GM18858 (cell line): ENCODE measurements around the gene CYB5R3.
"Not testable (repeated sequence)": the region's sequence is repeated elsewhere in the genome, so short reads cannot be mapped to it uniquely, and the experiment has no call there.

Experiments
- ATAC-seq: cut with Tn5 transposase; IDR thresholded peaks from one replicate; pipeline ENCODE4 v1.9.1; 2021; ENCODE audit not compliant: unreplicated experiment

CYB5R3 gene

DNA sequence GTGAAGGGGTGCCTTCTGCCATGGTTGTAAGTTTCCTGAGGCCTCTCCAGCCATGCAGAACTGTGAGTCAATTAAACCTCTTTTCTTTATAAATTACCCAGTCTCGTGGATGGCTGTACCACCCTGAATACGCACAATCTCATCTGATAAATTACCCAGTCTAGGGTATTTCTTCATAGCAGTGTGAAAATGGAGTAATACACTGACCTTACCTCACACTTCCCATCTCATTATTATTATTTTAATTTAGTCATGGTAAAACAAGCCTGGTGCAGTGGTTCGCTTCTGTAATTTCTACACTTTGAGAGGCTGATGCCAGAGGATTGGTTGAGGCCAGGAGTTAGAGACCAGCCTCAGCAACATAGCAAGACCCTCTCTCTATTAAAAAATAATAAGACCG is 30.5 kb upstream of the CYB5R3 start:
- no peak for ATAC-seq

DNA sequence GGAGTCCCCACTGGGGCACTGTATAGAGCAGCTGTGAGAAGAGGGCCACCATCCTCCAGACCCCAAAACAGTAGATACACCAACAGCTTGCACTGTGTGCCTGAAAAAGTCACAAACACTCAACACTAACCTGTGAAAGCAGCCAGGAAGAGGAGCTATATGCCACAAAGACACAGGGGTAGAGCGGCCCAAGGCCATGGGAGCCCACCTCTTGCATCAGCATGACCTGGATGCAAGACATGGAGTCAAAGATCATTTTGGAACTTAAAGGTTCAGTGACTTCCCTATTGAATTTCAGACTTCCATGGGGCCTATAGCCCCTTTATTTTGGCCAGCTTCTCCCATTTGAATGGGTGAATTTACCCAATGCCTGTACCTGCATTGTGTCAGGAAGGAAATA is 29.7 kb upstream of the CYB5R3 start:
- ATAC-seq = no peak

DNA sequence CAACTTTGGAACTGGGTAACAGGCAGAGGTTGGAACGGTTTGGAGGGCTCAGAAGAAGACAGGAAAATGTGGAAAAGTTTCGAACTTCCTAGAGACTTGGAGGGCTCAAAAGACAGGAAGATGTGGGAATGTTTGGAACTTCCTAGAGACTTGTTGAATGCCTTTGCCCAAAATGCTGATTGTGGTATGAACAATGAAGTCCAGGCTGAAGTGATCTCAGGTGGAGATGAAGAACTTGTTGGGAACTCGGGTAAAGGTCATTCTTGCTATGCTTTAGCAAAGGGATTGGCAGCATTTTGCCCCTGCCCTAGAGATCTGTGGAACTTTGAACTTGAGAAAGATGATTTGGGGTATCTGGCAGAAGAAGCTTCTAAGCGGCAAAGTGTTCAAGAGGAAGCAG is 28.7 kb upstream of the CYB5R3 start:
- ATAC-seq = not testable (repeated sequence)

DNA sequence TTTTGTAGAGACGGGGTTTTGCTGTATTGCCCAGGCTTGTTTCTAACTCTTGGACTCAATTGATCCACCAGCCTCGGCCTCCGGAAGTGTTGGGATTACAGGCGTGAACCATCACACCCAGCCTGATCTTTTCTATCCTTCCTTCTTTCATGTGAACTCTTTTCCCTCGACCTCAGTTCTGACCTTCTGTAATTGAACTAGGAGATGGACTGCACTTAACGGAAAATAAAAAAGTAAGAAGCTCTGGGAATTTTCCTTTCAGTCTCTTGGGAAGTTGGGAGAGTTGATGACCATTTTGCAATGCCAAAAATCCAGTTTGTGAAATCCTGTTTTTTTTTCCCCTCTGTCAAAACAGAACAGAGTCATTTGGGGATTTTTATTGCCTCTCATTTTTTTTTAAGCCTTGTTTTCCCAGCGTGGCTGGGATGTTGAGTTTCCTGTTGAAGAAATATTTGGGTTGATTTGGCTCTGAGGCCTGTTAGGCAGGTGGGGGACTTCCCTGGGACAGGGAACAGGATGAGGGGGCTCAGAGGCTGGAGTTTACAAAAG is 26.9 kb upstream of the CYB5R3 start:
- no peak for ATAC-seq

DNA sequence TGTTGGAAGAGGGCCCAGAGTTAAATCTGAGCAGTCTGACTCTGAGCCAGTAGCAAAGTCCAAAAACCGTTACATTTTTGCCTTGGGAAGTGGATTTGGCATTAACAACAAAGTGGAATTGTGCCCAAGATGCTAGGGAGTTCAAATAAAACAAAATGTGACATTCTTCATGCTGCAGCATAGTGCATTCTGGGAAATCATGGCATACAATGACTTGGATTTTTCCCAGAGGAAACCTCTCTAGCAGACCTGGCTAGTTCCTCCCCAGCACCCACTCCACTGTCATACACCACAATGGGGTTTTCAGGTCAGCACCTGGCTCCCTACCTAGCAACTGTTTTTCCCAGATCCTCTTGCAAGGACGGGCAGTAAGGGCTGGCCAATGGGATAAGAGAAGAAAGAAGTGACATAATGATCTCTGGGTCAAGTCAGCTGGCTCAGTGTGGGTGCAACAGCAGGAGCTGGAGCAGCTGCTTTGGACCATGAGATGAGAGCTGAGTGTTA is 24.8 kb upstream of the CYB5R3 start:
- ATAC-seq = no peak

DNA sequence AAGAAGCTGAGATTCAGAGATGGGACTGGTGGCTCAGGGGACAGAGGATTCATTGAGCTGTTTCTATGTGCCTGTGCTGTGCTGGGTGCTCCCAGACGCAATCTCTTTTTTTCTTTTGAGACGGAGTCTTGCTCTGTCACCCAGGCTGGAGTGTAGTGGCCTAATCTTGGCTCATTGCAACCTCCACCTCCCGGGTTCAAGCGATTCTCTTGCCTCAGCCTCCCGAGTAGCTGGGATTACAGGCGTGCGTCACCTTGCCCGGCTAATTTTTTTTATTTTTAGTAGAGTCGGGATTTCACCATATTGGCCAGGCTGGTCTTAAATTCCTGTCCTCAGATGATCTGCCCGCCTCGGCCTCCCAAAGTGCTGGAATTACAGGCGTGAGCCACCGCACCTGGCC is 23.9 kb upstream of the CYB5R3 start:
- not testable (repeated sequence) for ATAC-seq

DNA sequence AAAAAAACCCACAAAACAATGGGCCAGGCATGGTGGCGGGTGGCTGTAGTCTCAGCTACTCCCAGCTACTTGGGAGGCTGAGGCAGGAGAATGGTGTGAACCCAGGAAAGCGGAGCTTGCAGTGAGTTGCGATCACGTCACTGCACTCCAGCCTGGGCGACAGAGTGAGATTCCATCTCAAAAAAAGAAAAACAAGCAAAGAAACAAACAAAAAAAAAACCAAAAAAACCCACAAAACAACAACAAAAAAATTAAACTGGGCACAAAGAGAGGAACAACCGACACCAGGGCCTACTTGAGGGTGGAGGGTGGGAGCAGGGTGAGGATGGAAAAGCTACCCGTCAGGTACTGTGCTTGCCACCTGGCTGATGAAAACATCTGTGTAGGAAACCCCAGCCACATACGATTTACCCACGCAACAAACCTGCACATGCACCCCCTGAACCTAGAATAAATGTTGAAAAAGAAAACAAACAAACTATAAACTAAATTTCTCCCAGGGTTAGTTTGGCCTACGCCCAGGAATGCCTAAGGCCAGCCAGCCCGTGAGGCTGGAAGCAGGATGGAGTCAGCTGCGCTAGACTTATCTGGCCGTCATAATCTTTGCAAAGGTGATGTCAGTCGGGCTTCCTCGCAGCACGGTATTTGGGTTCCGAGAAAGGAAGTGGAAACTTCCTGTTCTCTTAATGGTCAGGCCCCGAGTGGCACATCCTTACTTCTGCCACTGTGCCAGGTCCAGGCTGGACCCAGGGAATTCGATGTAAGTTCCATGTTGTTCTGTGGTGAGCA is 21.9 kb upstream of the CYB5R3 start:
- ATAC-seq = no peak

DNA sequence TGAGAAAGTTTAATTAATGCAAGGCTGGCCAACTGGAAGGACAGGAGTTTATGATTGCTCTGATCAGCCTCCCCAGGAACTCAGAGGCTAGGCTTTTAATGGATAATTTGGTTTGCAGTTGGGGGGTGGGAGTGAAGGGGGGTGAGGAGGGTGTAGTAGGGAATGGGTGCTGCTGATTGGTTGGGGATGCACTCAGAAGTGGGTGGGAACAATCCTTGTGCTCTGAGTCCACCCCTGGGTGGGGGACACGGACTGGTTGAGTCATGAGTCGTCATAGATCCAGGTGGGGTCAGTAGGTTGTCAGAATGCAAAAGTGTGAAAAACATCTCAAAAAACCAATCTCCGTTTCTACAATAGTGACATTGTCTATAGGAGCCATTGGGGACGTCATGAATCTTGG is 20.9 kb upstream of the CYB5R3 start:
- no peak for ATAC-seq

DNA sequence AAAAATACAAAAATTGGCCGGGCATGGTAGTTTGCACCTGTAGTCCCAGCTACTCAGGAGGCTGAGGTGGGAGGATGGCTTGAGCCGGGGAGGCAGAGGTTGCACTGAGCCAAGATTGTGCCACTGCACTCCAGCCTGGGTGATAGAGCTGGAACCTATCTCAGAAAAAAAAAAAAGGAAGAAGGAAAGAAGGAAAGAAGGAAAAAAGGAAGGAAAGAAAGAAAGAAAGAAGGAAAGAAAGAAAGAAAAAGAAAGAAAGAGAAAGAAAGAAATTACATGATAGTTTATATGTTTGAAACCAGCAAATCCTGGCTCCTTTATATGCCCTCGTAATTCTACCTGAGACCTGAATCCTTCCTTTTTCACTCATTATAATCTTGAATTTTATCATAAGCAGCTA is 17.2 kb upstream of the CYB5R3 start:
- not testable (repeated sequence) for ATAC-seq

DNA sequence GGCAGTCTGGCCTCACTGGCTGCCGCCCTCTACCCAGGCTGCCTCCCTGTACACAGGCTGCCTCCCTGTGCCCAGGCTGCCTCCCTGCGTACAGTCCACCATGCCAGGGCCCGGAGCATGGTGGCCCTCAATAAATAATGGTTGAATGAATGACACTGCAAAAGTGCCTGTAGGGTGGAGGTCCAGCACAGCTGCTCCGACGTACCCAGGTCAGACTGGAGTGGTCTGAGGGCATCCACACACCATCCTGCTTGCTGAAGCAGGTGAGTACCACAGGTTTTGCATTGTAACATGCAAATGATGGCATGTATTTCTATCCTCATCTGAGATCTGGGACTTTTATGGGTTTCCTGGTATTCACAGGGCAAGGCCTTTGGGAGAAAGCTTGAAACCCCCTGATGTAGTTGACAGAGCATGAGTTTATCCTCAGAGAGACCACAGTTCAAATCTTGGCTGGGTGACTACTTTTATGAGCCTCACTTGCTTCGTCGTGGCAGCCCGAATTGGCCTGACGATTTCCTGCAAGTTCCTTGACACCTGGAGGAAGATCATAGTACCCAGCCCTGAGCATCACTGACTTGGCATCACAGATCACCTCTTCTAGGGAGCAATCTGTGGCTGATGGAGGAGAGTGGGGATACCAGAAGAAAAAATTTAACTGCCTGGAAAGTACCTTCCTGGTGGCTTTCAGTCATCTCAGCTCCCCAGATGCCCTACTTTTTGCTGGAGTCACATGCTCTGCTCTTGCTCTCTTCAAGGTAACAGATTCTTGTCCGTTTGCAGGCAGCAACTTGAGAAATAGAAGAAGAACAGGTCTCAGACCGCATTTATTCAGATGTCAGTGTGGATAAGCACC is 16.0 kb upstream of the CYB5R3 start:
- no peak for ATAC-seq

DNA sequence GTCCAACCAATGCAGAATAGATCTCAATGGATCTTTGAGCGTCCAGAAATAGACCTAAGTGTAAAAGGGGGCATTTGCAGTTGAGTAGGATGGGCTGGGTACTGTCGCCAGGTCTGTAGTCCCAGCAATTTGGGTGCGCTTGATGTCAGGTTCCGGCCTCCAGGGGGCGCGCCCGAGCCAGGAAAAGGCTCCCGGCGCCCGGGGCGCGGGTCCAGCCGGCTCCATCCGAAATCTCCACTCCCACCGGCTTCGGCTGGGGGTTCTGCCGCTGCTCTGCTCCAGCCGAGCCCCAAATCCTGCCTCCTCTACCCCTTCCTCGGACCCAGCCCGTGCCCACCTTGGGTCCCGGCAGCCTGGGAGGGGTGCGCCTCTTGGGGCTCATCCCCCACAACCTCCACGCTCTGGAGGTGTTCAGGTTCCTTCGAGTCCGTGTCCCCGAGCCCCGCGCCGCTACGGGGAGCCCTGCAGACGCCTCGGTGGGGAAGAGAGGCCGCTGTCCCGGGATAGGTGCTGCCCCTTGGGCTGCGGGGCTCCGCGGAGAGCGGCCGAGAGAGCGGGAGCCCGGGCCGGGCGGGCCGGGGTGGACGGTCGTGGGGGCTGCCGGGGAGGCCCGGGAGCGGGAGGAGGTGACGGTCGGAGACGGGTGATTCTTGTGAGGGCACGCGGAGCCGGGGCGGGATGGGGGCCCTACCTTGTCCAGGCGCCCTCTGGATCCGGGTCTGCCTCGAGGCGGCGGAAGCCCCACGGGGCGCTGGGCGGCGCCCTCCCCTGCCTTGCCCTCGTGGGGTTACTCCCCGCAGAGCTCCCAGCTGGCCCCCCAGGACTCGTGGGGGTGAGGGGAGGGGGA is 13.0 kb upstream of the CYB5R3 start:
- no peak for ATAC-seq

DNA sequence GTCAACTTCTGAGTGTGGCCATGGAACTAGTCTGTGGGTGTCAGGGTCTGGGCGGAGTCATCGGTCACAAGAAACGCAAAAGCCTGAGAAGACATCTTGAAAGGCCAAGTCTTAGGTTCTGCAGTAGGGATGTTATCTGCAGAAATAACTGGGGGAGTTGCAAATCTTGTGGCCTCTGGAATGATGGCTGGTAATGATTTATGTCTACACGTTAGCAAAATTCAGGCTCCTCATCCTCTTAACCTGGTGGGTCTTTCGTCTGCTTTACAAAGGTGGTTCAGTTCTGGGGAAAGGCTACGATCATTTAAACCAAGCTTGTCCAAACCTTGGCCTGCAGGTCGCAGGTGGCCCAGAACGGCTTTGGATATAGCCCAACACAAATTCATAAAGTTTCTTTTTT is 7.4 kb upstream of the CYB5R3 start:
- ATAC-seq = no peak

DNA sequence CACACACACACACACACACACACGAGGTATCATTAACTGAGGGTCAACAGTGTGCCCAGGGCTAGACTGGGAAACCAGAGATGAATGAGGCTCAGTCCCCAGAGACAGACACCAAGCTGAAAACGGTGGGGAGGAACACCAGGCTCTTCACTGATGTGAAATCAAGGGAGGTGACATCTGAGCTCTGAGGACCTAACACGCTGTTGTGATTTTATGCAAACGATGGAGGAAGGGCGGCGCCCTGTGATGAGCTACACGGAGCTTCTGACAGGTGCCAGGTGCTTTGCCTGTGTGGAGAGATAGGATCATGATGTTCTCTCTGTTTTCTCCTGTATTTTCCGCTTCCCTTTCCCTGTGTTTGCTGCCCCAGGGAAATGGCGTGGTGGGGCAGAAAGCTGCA is 6.5 kb upstream of the CYB5R3 start:
- ATAC-seq = no peak

DNA sequence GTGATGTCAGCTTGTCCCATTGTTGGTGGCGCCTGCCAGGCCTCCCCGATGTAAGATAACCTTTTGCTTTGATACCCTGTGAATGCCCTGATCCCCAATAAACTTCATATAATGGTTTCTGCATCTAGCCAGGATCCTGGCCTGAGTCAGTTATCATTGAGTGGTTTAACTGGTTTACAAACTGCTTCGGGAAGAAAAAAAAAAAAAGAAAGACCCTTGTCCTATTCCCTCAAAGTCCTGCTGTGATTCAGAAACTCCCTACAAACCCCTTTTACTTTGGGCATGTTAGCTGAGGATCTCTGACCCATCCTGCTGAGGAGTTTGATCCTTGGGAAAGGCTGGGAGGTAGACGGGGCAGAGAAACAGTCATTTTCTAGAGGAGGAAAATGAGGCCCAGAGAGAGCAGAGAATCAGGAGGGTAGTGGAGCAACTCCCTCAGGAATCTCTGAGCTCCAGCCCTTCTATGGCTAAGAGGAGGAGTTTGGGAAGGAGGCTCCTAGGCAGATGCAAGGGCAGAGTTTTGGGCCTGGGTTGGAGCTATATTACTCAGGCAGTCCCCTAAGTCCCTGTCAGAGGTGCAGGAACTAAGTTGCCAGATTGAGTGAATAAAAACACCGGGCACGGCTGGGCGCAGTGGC is 5.4 kb upstream of the CYB5R3 start:
- ATAC-seq = no peak

DNA sequence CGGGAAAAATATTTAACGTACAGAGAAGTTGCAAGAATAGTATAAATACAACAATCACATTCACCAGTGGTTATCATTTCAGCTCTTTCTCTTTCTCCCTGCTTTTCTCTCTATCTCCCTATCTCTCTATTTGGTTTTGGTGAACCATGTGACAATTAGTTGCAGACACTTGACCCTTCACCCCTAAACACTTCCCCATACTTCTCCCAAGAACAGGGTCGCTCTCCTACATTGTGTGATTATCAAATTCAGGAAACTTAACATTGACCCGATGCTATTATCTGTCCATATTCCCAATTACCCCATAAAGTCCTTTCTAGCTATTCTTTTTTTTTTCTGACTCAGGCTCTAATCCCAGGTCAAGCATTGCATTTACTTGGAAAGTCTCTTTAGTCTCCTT is 4.8 kb upstream of the CYB5R3 start:
- ATAC-seq = no peak

DNA sequence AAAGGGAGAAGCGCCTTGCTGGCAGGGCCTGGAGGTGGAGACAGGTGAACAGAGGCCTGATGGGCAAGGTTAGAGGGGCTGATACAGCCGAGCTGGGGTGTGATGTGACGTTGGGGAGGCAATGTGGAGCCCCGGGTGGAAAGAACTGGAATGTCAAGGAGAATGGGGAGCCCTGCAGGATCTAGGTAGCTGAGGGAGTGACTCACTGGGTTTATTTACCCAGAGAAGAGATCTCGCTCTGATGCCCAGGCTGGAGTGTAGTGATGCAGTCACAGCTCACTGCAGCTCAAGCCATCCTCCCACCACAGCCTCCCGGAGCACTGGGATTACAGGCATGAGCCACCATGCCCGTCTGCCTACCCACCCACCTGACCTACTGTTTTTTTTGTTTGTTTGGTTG is 1.9 kb upstream of the CYB5R3 start:
- ATAC-seq = no peak

DNA sequence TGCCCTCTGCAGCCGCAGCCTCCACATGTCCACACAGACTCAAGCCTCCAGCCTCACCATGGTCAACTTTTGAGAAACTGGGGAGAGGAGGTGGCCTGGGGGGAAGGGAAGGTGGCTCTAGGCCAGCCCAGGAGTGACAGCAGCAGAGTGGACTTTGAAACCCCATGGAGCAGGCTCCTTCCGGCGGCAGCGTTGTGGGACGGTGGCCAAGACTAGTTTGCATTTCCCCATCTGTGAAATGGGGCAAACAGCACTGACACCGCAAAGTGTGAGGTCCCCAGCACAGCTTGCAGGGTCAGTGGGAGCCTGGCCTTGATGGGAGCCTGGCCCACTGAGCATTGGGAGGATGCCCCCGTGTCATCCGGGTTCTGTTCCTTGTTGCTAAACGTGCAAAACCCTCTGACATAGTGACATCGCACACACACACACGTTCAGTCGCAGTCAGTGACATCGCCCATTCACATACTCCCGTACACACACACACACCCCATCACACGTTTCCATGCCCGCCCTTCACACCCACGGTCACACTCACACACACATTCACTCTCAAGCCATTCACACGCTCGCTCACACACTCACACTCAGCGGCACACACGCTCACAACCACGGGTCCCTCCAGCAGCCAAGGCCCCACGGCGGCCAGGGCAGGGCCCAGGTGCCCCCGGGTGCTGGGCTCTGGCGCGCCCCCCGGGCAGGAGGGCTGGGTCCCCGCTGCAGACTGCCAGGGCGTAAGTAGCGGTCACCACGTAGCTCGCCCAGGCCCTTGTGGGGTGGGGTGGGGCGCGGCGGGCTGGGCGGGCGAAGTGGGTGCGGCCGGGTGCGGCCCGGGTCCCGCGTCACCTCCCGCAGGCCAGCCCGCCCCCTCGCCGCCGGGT is 585 bp downstream of the CYB5R3 start:
- ATAC-seq = no peak

DNA sequence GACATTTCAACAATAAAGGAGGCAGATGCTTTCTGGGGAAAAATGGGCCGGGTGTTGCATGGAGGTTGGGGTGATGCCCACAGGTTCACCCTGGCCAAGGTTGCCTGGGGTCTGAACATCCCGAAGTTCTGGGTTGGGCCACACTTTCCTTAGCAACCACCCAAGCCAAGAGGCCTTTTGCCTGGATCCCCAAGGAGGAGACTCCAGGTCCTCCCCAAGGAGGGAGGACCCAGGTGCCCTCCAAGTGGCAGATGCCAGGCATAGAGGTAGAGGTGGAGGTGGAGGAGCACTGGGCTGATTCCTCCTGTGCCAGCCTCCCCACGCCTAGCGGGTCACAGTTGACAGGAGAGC is 1.2 kb downstream of the CYB5R3 start:
- ATAC-seq = no peak
